ENCODE data around the gene RACGAP1. TPM values are rescaled to one million over a fixed set of nuclear protein-coding genes. Genes with fewer than 3 reads are reported as not detected.

RACGAP1 gene
- total RNA-seq, 2 donors from 2014 or later: 132 to 145 TPM

DNA sequence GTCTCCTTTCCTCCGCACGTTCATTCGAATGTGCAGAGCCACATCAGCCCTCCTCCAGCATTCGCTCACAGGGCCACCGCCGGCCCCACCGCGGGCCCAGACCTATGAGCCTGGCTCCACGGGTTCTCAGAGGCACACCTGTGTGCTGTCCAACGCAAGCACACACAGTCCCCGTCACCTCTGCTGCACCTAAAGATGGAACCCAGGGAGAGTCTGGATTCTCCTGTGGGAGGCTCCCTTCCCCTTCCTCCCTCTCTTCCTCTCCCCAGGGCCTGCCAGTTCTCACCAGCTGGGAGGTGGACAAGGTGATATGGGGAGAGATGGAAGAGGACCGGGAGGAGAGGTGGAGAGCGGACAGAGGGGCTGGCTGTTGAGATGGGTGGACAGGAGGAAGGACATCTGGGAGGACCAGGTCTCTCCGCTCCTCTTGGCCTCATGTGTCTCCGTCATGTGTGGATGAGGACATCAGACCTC, 57.5 kb downstream of the RACGAP1 start:
- Mint-ChIP-seq H3K27me3 (peaks cover 26% of the 10 kb centered on the region), H3K4me1 (no peaks in the 10 kb centered on the region), H3K36me3 (ENCODE audit: low read depth) (no peaks in the 10 kb centered on the region), H3K4me3 (peak overlapping the region; percentile 68), H3K9me3 (no peaks in the 10 kb centered on the region), H3K27ac (no peak overlapping the region)
- ATAC-seq (replicated peaks): no peak

DNA sequence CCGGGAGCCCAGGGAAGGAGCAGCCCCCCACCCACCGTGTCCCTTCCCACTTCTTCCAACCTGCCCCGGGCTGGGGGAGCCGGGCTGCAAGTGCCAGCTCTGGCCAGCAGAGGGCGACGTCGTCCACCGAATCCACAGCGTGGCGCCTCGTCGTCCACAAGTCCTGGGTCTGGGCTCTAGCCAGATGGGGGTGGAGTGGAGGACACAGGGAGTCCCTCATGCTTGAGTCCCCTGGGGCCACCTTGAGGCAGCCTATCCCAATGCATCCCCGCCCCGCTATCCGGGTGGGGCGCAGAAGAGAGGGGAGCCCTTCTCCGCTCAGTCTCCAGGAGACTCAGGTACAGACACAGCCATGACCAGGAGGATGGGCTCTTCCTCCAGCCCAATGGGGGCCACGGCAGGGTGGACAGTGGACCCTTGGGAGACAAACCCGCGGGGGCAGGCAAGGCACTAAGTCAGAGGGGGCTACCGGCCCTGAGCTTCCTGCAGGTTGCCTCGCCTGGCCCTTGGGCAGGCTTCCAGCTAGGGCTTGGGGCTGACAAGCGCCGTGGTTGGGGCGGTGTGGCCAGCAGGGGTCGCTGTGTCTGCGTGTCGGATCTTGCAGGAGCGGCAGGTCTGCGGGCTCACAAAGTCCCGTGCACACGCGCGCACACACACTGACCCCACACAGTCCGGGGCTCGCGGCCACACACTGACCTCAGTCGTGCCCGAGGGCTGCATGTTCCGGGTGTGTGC, 58.1 kb downstream of the RACGAP1 start:
- H3K36me3 Mint-ChIP-seq (ENCODE audit: low read depth): no peaks in the 10 kb centered on the region
- no peaks in the 10 kb centered on the region for H3K4me1 Mint-ChIP-seq
- H3K27me3 Mint-ChIP-seq: peaks cover 30% of the 10 kb centered on the region
- ATAC-seq (replicated peaks): peak; percentile 89
- peak overlapping the region; percentile 68 for H3K4me3 Mint-ChIP-seq
- no peak overlapping the region for H3K27ac Mint-ChIP-seq
- H3K9me3 Mint-ChIP-seq: no peaks in the 10 kb centered on the region

DNA sequence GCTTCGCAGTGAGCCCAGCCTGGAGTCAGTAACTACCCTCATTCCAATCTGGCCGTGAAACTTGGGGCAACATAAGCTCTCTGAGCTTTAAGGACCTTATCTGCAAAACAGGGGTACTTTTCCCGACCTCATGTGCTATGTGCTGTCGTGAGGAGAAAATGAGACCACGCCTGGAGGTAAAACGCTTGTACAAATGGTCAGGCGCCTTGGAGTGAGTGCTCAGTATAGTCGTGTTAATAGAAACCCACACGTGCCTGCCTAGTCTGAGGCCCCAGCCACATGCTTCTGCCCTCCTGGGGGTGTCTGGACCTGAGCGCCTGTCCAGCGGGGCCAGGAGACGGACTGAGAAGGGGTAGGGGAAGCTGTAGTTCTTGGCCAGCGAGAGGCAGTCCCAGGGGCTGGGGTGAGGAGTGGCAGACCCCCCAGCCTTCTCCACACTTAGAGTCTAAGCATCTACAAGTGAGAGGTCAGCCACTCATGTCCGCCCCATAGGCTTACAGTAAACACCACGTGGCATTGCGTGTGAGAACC, 58.7 kb downstream of the RACGAP1 start:
- no peak for ATAC-seq (replicated peaks)
- no peaks in the 10 kb centered on the region for H3K9me3 Mint-ChIP-seq
- no peak overlapping the region for H3K27ac Mint-ChIP-seq
- no peaks in the 10 kb centered on the region for H3K4me1 Mint-ChIP-seq
- H3K36me3 Mint-ChIP-seq (ENCODE audit: low read depth): no peaks in the 10 kb centered on the region
- peak overlapping the region; percentile 68 for H3K4me3 Mint-ChIP-seq
- H3K27me3 Mint-ChIP-seq: peaks cover 27% of the 10 kb centered on the region

GRCh38 chr12:49965836-49966235, 59.5 kb downstream of the RACGAP1 start:
- no peak for ATAC-seq (replicated peaks)
- no peak overlapping the region for H3K4me3 Mint-ChIP-seq
- peaks cover 27% of the 10 kb centered on the region for H3K27me3 Mint-ChIP-seq
- H3K9me3 Mint-ChIP-seq: no peaks in the 10 kb centered on the region
- peaks cover under 1% of the 10 kb centered on the region for H3K36me3 Mint-ChIP-seq (ENCODE audit: low read depth)
- H3K4me1 Mint-ChIP-seq: peaks cover under 1% of the 10 kb centered on the region
- no peak overlapping the region for H3K27ac Mint-ChIP-seq

GRCh38 chr12:49964849-49965624, 60.3 kb downstream of the RACGAP1 start:
- peaks cover 8% of the 10 kb centered on the region for H3K36me3 Mint-ChIP-seq (ENCODE audit: low read depth)
- peaks cover 8% of the 10 kb centered on the region for H3K4me1 Mint-ChIP-seq
- no peak for ATAC-seq (replicated peaks)
- no peak overlapping the region for H3K4me3 Mint-ChIP-seq
- H3K9me3 Mint-ChIP-seq: no peaks in the 10 kb centered on the region
- peaks cover 35% of the 10 kb centered on the region for H3K27me3 Mint-ChIP-seq
- H3K27ac Mint-ChIP-seq: no peak overlapping the region

DNA sequence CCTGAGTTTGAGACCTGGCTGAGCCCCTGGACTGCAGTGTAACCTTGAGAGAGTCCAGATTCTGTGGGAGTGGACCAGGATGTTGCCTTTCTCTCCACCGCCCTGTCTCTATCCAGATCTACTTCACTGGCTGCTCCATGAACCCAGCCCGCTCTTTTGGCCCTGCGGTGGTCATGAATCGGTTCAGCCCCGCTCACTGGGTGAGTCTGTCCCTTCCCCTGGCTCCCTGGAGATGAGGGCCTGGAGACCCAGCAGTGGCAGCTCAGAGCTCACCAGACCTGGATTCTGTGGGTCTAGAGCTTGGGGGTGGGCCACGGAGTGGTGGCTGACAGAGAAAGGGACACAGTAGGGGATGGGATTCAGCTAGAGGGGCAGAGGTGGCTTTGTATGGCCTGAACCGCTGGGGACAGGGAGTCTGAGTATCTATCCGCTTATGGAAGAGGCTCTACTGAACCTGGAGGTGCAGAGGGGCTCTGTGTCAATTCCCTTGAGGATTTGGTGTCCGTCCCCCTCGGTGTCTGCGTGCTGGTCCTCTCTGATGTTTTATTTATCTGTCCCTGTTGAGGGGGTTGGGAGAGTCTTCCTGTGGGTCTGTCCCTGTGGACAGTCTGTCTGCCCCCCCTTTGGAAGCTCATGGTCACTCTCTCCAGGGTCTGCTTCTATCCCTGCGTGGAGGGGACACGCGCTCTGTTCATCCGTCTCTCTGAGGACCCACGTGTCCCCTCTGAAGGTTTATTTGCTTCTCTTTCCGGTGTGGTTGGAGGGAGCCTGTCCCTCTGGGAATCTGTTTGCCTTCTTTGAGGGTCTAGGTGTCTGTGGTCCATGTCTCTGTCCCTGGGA, 61.1 kb downstream of the RACGAP1 start:
- H3K4me3 Mint-ChIP-seq: no peak overlapping the region
- H3K36me3 Mint-ChIP-seq (ENCODE audit: low read depth): peaks cover 8% of the 10 kb centered on the region
- peaks cover 8% of the 10 kb centered on the region for H3K4me1 Mint-ChIP-seq
- no peak for ATAC-seq (replicated peaks)
- H3K27me3 Mint-ChIP-seq: peaks cover 43% of the 10 kb centered on the region
- no peaks in the 10 kb centered on the region for H3K9me3 Mint-ChIP-seq
- H3K27ac Mint-ChIP-seq: no peak overlapping the region

GRCh38 chr12:49962861-49963765, 62.2 kb downstream of the RACGAP1 start:
- no peaks in the 10 kb centered on the region for H3K9me3 Mint-ChIP-seq
- no peak overlapping the region for H3K27ac Mint-ChIP-seq
- no peak overlapping the region for H3K4me3 Mint-ChIP-seq
- peaks cover 8% of the 10 kb centered on the region for H3K36me3 Mint-ChIP-seq (ENCODE audit: low read depth)
- H3K4me1 Mint-ChIP-seq: peaks cover 8% of the 10 kb centered on the region
- H3K27me3 Mint-ChIP-seq: peaks cover 54% of the 10 kb centered on the region
- no peak for ATAC-seq (replicated peaks)

DNA sequence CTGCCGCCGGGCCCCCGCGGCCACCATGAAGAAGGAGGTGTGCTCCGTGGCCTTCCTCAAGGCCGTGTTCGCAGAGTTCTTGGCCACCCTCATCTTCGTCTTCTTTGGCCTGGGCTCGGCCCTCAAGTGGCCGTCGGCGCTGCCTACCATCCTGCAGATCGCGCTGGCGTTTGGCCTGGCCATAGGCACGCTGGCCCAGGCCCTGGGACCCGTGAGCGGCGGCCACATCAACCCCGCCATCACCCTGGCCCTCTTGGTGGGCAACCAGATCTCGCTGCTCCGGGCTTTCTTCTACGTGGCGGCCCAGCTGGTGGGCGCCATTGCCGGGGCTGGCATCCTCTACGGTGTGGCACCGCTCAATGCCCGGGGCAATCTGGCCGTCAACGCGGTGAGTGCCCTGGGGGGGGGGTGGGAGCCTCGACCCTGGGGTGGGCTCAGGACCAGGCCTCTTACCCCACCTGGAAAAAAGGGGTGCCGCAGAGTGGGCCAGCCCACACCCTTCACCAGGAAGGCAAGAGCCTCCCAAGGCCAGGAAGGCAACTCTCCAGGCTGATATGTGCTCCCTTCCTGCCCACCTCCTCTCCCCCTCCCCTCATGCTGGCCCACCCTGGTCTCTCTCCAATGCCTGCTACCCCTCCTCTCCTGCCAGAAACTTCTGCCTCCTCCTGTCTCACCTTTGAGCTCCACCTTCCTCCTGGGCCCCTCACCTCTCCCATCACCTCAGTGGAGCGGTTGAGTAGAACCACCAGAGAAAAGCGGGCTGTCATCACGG, 63.1 kb downstream of the RACGAP1 start:
- ATAC-seq (replicated peaks): no peak
- H3K4me1 Mint-ChIP-seq: peaks cover 8% of the 10 kb centered on the region

GRCh38 chr12:49961111-49961922, 64.0 kb downstream of the RACGAP1 start, which contains the start of gene AQP5:
TSS of gene AQP5 (plus strand) at chr12:49961872. CDS start at chr12:49962018, 146 bp downstream.
- peak within 1 kb of the TSS; percentile 51 for H3K4me3 Mint-ChIP-seq
- ATAC-seq (replicated peaks): peak; percentile 18
- H3K4me1 Mint-ChIP-seq: peaks cover 8% of the 10 kb centered on the region

More for the DNA sequence above, 63.1 kb downstream of the RACGAP1 start:
- Mint-ChIP-seq H3K27me3 (peaks cover 63% of the 10 kb centered on the region), H3K27ac (no peak overlapping the region), H3K36me3 (ENCODE audit: low read depth) (peaks cover 8% of the 10 kb centered on the region), H3K9me3 (no peaks in the 10 kb centered on the region), H3K4me3 (no peak overlapping the region)

GRCh38 chr12:49960474-49961110, 64.7 kb downstream of the RACGAP1 start:
- Mint-ChIP-seq H3K9me3 (no peaks in the 10 kb centered on the region), H3K4me1 (peaks cover 8% of the 10 kb centered on the region), H3K4me3 (peak overlapping the region; percentile 51), H3K27ac (no peak overlapping the region), H3K36me3 (ENCODE audit: low read depth) (peaks cover 8% of the 10 kb centered on the region), H3K27me3 (peaks cover 66% of the 10 kb centered on the region)
- no peak for ATAC-seq (replicated peaks)

More at GRCh38 chr12:49961111-49961922, 64.0 kb downstream of the RACGAP1 start, which contains the start of gene AQP5:
- Mint-ChIP-seq H3K27me3 (peaks cover 68% of the 10 kb centered on the region), H3K36me3 (ENCODE audit: low read depth) (peaks cover 8% of the 10 kb centered on the region), H3K27ac (no peak within 1 kb of the TSS), H3K9me3 (no peaks in the 10 kb centered on the region)

GRCh38 chr12:49959685-49960473, 65.4 kb downstream of the RACGAP1 start:
- no peaks in the 10 kb centered on the region for H3K9me3 Mint-ChIP-seq
- peak overlapping the region; percentile 51 for H3K4me3 Mint-ChIP-seq
- H3K27me3 Mint-ChIP-seq: peaks cover 67% of the 10 kb centered on the region
- no peak for ATAC-seq (replicated peaks)
- H3K27ac Mint-ChIP-seq: no peak overlapping the region
- H3K36me3 Mint-ChIP-seq (ENCODE audit: low read depth): peaks cover 8% of the 10 kb centered on the region
- peaks cover 8% of the 10 kb centered on the region for H3K4me1 Mint-ChIP-seq

All from activated T-helper 17 cell treated with anti-CD3 and anti-CD28 coated beads, Interleukin-2, amount 50 U/mL, for 72 hours (primary cell).